ENCODE measurements around the gene ME1. TPM values are rescaled to one million over a fixed set of nuclear protein-coding genes. Genes with fewer than 3 reads are reported as not detected.

Gene ME1
- not detected for polyA plus RNA-seq

DNA sequence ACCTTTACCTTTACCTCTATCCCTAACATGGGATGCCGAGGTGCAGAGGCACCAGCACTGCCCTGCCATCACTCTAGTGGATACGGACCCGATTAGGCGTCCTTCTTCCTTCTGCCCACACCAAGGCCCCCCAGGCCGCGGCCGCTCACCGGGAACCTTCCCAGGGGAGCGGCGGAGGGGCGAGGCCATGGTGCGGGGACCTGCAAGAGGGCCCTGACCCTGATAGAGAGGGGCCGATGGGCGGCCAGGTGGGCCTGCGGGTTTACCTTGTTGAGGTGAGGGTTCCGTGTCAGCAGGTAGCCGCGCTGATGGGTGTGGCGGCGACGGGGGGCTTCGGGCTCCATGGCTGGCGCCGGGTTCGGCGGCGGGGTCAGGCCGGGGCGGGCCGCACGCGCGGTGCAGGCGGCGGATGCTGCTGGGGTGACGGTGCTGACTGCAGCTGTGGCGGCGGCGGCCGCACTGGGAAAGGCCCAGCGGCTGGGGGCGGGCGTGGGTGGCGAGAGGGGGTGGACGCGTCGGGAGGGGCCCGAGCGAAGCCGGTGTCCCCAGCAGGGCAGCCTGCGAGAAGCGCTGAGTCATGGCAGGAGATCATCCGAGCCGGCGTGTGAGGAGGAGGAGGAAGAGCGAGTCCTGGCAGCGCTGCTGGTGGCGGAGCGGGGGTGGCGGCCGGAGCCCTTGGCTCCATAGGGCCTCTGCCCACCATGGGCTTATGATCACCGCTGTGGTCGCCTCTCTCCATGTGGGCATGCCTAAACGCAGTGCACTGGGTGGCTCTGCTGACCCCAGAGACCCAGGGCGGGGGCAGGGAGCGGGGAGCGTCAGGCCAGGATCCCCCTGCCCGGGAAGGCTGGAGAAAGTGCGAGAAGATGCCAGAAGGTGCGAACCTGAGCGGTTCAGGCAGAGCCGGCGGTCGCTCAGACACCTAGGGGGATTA is at the start of gene ME1:
Gene ME1, minus strand, starts transcription at position 441 of the 934 bp plus-strand sequence. Its CDS starts 97 bp downstream, at position 344.
- Mint-ChIP-seq H3K27ac (peak within 1 kb of the TSS in 1 of 3 donors; percentile 57), H3K36me3 (no peaks in the 10 kb centered on the region), H3K4me1 (no peaks in the 10 kb centered on the region), H3K9me3 (peaks cover 0 to 2% (median 0%) of the 10 kb centered on the region in 3 donors), H3K4me3 (no peak within 1 kb of the TSS), H3K27me3 (peaks cover 22% of the 10 kb centered on the region)

DNA sequence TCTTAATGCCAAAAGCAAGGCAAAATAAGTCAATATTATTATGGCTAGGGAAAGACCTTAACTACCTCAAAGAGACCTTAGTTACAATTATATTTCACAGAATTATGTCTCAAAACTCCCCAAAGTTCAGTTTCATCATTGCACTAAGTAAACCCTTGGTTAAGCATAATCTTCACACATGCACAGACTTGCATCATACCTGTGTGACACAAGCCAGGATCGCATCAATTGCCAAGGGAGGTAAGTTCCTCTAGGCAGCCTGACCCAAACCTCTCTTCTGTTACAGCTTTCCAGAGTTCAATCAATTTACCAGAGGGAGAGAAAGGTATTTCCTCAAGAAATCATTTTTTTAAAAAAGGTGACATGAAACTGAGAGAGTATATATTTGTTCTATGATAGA is 49.6 kb upstream of the ME1 start:
- no peak overlapping the region for H3K27ac Mint-ChIP-seq

DNA sequence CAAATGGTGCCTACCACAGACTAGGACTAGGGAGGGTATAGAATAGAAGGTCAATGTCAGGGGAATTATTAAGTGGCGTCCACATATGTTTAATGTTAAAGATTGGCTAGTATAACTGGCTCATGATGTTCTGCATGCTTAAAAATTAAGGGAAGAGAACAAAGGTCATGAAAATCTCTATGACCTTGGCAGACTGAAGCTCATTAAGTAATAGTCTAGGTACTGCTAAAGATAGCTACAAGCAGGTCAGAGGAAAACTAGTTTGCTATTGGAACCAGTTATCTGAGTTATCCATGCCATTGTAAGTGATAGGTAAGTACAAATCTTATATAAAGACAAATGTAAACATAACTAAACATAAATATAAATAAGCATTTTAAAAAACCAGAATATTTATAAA is 48.5 kb upstream of the ME1 start:
- no peaks in the 10 kb centered on the region for H3K9me3 Mint-ChIP-seq
- H3K27me3 Mint-ChIP-seq, result no peaks in the 10 kb centered on the region

More for the DNA sequence above, 49.6 kb upstream of the ME1 start:
- H3K4me1 Mint-ChIP-seq, result no peaks in the 10 kb centered on the region
- no peak overlapping the region for H3K4me3 Mint-ChIP-seq
- H3K27me3 Mint-ChIP-seq, result no peaks in the 10 kb centered on the region
- H3K9me3 Mint-ChIP-seq, result no peaks in the 10 kb centered on the region
- H3K36me3 Mint-ChIP-seq, result no peaks in the 10 kb centered on the region

DNA sequence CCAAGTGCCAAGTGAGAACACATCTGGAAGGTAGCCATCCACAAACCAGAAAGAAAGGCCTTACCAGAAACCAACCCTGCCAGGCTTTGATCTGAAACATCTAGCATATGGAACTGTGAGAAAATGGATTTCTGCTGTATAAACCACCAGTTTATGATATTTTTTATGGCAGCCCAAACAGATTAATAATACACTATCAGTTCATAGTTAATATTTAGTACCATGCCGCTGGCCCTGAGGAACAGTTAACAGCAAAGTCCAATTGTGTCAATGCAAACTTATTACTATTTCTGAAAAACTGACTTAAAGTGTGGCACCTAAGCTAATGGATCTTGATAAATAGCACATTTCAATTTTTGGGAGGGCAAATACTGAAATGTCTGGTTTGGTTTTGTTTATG is 46.1 kb upstream of the ME1 start:
- H3K4me3 Mint-ChIP-seq, result no peak overlapping the region
- H3K27me3 Mint-ChIP-seq, result peaks cover under 1% of the 10 kb centered on the region
- H3K4me1 Mint-ChIP-seq, result no peaks in the 10 kb centered on the region
- H3K27ac Mint-ChIP-seq, result no peak overlapping the region
- H3K36me3 Mint-ChIP-seq, result no peaks in the 10 kb centered on the region
- H3K9me3 Mint-ChIP-seq, result no peaks in the 10 kb centered on the region

More for the DNA sequence above, 48.5 kb upstream of the ME1 start:
- no peaks in the 10 kb centered on the region for H3K4me1 Mint-ChIP-seq
- no peak overlapping the region for H3K27ac Mint-ChIP-seq
- no peaks in the 10 kb centered on the region for H3K36me3 Mint-ChIP-seq
- no peak overlapping the region for H3K4me3 Mint-ChIP-seq

DNA sequence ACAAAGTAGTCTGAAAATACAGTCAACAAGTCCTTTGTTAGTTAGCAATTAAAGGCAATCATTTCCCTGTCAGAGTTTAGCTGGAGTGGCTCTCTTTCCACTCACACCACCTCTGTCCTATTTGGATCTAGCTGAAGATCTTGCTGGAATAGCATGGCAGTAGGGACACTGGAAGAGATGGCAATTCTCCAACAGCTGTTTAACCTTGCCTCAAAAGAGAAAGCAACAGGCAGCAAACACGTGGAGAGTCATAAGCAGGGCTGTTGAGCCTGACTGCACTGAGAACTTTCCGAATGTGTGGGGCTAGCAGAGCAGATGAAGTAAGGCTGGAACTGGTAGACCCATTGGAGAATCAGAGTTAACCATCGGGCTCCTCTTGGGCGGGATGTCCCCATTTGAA is 43.5 kb upstream of the ME1 start:
- no peak overlapping the region for H3K27ac Mint-ChIP-seq
- no peak overlapping the region for H3K4me3 Mint-ChIP-seq
- peaks cover 0 to 2% (median 0%) of the 10 kb centered on the region in 3 donors for H3K9me3 Mint-ChIP-seq
- H3K27me3 Mint-ChIP-seq, result peaks cover 4% of the 10 kb centered on the region
- H3K36me3 Mint-ChIP-seq, result no peaks in the 10 kb centered on the region
- H3K4me1 Mint-ChIP-seq, result no peaks in the 10 kb centered on the region

DNA sequence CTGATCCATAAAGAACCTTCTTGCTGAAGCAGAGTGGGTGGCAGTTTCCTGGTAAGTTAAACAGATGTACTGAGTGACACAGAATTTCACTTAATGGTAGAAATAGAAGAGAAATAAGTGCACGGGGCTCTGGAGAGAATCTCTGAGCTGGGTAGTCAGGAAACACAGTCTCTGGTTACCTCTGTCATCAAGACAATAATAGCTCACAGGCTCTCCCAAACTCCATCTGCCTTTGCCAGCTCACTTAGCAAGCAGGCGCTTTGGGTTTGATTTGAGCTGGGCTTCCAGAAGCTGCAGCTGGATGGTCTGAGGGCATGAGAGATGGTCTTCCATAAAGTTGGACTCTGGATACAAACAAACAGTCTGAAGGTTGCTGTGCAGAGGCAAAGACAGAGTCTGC is 41.9 kb upstream of the ME1 start:
- no peak overlapping the region for H3K27ac Mint-ChIP-seq
- peaks cover 0 to 1% (median 0%) of the 10 kb centered on the region in 3 donors for H3K4me1 Mint-ChIP-seq
- H3K27me3 Mint-ChIP-seq, result peaks cover 4% of the 10 kb centered on the region
- no peaks in the 10 kb centered on the region for H3K36me3 Mint-ChIP-seq
- peaks cover 0 to 2% (median 0%) of the 10 kb centered on the region in 3 donors for H3K9me3 Mint-ChIP-seq
- no peak overlapping the region for H3K4me3 Mint-ChIP-seq

DNA sequence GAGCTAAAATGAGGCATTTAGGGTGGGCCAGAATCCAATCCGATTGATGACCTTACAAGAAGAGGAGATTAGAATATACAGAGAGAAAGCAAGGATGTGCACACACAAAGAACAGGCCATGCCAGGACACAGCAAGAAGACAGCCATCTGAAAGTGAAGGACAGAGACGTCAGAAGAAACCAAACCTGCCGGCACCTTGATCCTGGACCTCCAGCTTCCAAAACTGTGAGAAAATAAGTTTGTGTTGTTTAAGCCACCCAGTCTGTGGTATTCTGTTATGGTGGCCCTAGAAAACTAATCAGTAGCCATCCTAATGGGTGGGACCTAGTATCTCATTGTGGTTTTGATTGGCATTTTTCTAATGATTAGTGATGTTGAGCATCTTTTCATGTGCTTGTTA is 39.7 kb upstream of the ME1 start:
- Mint-ChIP-seq H3K4me3 (no peak overlapping the region), H3K9me3 (peaks cover 0 to 2% (median 0%) of the 10 kb centered on the region in 3 donors), H3K36me3 (no peaks in the 10 kb centered on the region), H3K27me3 (peaks cover 4% of the 10 kb centered on the region), H3K4me1 (peaks cover 0 to 1% (median 0%) of the 10 kb centered on the region in 3 donors), H3K27ac (no peak overlapping the region)

DNA sequence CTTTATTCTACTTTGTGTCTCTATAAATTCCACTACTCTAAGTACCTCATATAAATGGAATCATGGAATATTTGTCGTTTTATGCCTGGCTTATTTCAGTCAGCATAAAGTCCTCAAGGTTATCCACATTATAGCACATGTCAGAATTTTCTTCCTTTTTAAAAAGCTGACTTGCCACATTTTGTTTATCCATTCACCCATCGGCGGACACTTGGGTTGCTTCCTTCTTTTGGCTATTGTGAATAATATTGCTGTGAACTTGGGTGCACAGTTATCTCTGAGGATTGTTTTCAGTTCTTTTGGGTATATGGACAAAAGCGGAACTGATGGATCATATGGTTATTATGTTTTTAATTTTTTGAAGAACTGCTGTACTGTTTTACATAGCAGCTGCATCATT is 39.1 kb upstream of the ME1 start:
- peaks cover 4% of the 10 kb centered on the region for H3K27me3 Mint-ChIP-seq
- H3K36me3 Mint-ChIP-seq, result no peaks in the 10 kb centered on the region
- H3K4me3 Mint-ChIP-seq, result no peak overlapping the region
- peaks cover 0 to 2% (median 0%) of the 10 kb centered on the region in 3 donors for H3K9me3 Mint-ChIP-seq
- H3K27ac Mint-ChIP-seq, result peak overlapping the region in 1 of 3 donors; percentile 6
- H3K4me1 Mint-ChIP-seq, result peaks cover 0 to 1% (median 0%) of the 10 kb centered on the region in 3 donors

DNA sequence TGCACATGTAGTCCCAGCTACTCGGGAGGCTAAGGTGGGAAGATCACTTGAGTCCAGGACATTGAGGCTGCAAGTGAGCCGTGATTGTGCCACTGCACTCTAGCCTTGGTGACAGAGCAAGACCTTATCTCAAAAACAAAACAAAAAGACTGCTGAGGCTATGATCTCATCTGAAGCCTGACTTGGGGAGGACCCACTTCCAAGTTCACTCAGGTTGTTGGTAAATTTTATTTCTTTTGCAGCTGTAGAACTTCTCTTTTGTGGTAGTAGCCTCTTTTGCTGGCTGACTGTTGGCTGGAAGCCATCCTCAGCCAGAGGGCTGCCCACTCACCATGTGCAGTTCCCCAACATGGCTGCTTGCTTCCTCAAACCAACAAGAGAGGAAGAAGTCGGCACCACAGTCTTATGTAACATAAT is 36.8 kb upstream of the ME1 start:
- Mint-ChIP-seq H3K4me3 (no peak overlapping the region), H3K4me1 (peaks cover 0 to 1% (median 0%) of the 10 kb centered on the region in 3 donors), H3K36me3 (no peaks in the 10 kb centered on the region), H3K9me3 (peaks cover 0 to 2% (median 0%) of the 10 kb centered on the region in 3 donors), H3K27me3 (peaks cover 4% of the 10 kb centered on the region), H3K27ac (no peak overlapping the region)

DNA sequence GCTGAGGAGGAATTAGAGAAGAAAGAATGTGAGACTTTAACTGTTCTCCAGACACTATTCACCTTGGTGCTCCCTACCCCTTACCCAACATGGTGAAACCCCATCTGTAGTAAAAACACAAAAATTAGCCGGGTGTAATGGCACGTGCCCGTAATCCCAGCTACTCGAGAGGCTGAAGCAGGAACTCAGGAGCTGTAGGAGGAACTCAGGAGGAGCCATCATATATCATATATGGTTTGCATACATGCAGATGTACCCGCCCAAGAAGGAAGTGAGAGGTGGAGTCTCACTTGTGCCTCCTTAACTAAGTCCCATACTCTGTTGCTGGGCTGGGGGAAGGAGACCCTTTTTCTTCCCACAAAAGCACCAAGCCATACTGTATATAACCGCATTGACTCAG is 35.5 kb upstream of the ME1 start:
- H3K4me1 Mint-ChIP-seq, result peaks cover 0 to 1% (median 0%) of the 10 kb centered on the region in 3 donors
- H3K27ac Mint-ChIP-seq, result no peak overlapping the region
- H3K36me3 Mint-ChIP-seq, result no peaks in the 10 kb centered on the region
- H3K27me3 Mint-ChIP-seq, result peaks cover 2% of the 10 kb centered on the region
- H3K4me3 Mint-ChIP-seq, result no peak overlapping the region
- peaks cover 0 to 2% (median 0%) of the 10 kb centered on the region in 3 donors for H3K9me3 Mint-ChIP-seq

DNA sequence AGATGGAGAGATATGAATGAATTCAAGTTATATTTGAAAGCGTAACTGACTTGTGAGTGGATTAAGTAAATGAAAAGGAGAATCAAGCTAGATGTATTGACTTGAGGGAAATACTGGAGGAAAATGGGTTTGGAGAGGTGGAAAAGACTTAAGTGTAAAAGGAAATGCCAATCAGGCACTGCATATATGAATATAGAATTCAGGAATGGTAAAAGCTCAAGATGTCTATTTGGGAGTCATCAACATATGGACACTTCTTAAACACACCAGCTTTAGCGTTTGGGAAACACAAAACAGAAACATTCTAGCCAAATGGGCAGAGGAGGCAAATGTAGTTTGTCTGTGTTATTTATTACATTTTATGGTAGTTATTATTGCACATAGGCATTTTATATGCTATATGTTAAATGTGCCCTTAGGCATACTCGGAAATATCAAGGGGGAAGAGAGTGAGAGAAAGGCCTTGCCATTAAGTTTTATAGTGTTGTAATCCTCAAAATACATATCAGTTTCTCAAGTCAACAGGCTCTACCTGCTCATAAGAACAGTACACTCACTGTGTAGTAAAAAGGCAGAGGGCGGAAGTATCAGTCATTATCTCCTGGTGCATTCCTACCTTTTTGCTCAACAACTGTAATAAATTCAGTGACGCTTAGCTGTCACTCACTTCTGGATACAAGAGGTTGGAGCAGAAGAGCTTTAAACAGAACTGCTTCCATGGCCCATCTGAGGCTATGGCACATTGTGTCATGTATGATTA is 33.7 kb upstream of the ME1 start:
- no peak overlapping the region for H3K27ac Mint-ChIP-seq
- H3K9me3 Mint-ChIP-seq, result no peaks in the 10 kb centered on the region
- H3K4me1 Mint-ChIP-seq, result peaks cover 0 to 1% (median 0%) of the 10 kb centered on the region in 3 donors
- no peaks in the 10 kb centered on the region for H3K27me3 Mint-ChIP-seq
- H3K36me3 Mint-ChIP-seq, result no peaks in the 10 kb centered on the region
- no peak overlapping the region for H3K4me3 Mint-ChIP-seq

DNA sequence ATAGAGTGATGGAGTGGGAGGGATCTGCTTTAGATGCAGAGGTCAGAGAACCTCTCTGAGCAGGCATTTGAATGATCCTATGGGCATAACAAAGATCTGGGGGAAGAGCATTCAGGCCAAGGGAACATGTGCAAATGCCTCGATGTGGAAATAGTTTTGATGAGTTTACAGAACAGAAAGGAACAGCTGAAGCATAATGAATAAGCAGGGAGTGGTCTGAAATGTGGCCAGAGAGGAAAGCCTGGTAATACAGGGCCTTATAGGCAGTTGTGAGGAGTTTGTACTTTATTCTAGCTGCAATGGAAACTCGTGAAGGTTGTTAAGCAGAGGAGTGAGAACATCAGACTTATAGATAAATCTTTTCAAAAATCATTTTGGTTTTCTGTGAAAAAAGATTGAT is 33.0 kb upstream of the ME1 start:
- no peaks in the 10 kb centered on the region for H3K27me3 Mint-ChIP-seq
- peaks cover 0 to 1% (median 0%) of the 10 kb centered on the region in 3 donors for H3K4me1 Mint-ChIP-seq
- H3K36me3 Mint-ChIP-seq, result no peaks in the 10 kb centered on the region

DNA sequence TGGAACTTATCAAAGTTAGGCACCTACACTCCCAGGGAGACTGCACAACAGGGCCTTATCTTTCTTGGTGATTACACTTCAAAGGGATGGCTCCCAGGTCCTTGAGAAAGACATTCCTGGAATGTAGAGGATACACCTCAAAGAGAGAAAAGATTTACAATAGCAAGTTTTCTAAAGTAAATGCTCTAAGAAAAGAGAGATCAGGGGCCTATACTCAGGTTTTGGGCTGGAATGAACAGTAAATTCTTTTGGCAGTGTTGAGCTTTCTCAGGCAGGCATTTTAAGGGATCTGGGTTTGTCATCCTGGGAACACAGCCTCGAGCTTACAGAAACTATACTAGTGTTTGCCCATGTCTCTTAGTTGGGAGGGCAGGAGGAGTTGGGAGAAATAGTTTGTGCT is 31.7 kb upstream of the ME1 start:
- Mint-ChIP-seq H3K27ac (no peak overlapping the region), H3K9me3 (peaks cover 0 to 2% (median 0%) of the 10 kb centered on the region in 3 donors), H3K36me3 (no peaks in the 10 kb centered on the region), H3K4me1 (no peaks in the 10 kb centered on the region), H3K4me3 (no peak overlapping the region), H3K27me3 (no peaks in the 10 kb centered on the region)

More for the DNA sequence above, 33.0 kb upstream of the ME1 start:
- Mint-ChIP-seq H3K9me3 (no peaks in the 10 kb centered on the region), H3K4me3 (no peak overlapping the region), H3K27ac (no peak overlapping the region)

DNA sequence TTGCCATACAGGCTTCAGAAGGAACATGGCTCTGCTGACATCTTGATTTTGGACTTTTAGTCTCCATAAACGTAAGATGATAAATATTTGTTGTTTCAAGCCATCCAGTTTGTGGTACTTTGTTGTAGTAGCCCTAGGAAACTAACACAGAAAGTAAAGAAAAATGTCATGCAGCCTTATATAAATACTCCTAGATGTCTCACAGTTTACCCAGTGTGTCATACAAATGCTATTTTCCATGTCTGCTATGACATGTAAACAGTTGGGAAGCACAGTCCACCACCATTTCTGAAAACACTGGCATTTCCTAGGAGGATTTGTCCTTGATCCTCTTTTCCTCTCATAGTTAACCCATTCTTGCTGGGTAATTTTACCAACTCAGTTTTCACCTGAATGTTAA is 30.6 kb upstream of the ME1 start:
- H3K27me3 Mint-ChIP-seq, result no peaks in the 10 kb centered on the region
- H3K36me3 Mint-ChIP-seq, result no peaks in the 10 kb centered on the region
- no peaks in the 10 kb centered on the region for H3K4me1 Mint-ChIP-seq
- no peak overlapping the region for H3K4me3 Mint-ChIP-seq
- H3K9me3 Mint-ChIP-seq, result peaks cover 0 to 2% (median 0%) of the 10 kb centered on the region in 3 donors
- H3K27ac Mint-ChIP-seq, result no peak overlapping the region

DNA sequence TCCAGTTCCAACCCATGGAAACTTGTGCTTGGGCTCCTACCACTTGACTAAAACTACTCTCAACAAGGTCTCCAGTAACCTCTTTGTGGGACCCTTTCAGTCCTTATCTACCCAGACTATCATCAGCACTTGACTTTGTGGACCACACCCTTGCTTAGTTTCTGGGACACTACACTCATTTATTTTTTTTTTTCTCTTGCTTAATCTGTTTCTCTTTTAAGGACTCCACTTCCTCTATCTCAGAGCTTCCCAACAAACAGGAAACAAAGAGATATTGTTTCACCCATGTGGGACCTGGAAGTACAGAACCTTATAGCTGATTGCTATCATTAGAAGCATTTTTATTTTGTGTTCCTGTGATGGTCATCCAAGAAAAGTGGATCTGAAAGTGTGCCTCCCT is 28.8 kb upstream of the ME1 start:
- Mint-ChIP-seq H3K27me3 (no peaks in the 10 kb centered on the region), H3K4me3 (no peak overlapping the region), H3K36me3 (no peaks in the 10 kb centered on the region), H3K27ac (no peak overlapping the region), H3K9me3 (peaks cover 0 to 2% (median 0%) of the 10 kb centered on the region in 3 donors), H3K4me1 (no peaks in the 10 kb centered on the region)
